ENCODE measurements around the gene CCDC171. TPM values are rescaled to one million over a fixed set of nuclear protein-coding genes. Genes with fewer than 3 reads are reported as not detected.

Gene CCDC171
- total RNA-seq, 1 experiment from 2014 or later = 2.4 TPM

- no peaks in the 10 kb centered on the region for H3K4me1 ChIP-seq (replicated peaks; ENCODE audit: insufficient read depth)
- no peak overlapping the region for H3K27ac ChIP-seq
- H3K9me3 ChIP-seq (ENCODE audit: insufficient read depth, low read depth) = peaks cover 3% of the 10 kb centered on the region; the same call in 1 of the 2 replicates
- CTCF ChIA-PET = no interaction called here
- POLR2A ChIA-PET (ENCODE audit: unreplicated experiment) = no interaction called here
- no peaks in the 10 kb centered on the region for H3K9me2 ChIP-seq (ENCODE audit: insufficient read depth)
- no peaks in the 10 kb centered on the region for H3K27me3 ChIP-seq (ENCODE audit: insufficient read depth, low read depth)
- no peaks in the 10 kb centered on the region for H3K79me2 ChIP-seq (ENCODE audit: low read depth)
- H2AFZ ChIP-seq = no peak overlapping the region
- TF ChIP-seq CTCF (conservative IDR thresholded peaks at IDR 0.05) (no peak), EZH2 (IDR thresholded peaks at IDR 0.05; ENCODE audit: low read depth) (no peak)
- H3F3A ChIP-seq (ENCODE audit: insufficient read depth, low read depth) = no peaks in the 10 kb centered on the region
- no TSS peak for BruUV-seq (replicated peaks)
- intact Hi-C loops (cut with micrococcal nuclease; ENCODE audit: unreplicated experiment) = no loop called here
- DNase-seq = no peak
- H4K20me1 ChIP-seq (ENCODE audit: insufficient read depth) = no peaks in the 10 kb centered on the region
- no peak overlapping the region for H3K4me3 ChIP-seq
- no peak overlapping the region for H3K4me2 ChIP-seq
- H3K36me3 ChIP-seq (ENCODE audit: low read depth) = no peaks in the 10 kb centered on the region
Observed at GRCh38 chr9:16012621-16013020, 459.8 kb downstream of the CCDC171 start.

- intact Hi-C loops (cut with micrococcal nuclease; ENCODE audit: unreplicated experiment) = no loop called here
- no peak overlapping the region for H3K27ac ChIP-seq
- no peaks in the 10 kb centered on the region for H3K79me2 ChIP-seq (ENCODE audit: low read depth)
- no peak overlapping the region for H3K4me2 ChIP-seq
- no peaks in the 10 kb centered on the region for H3K27me3 ChIP-seq (ENCODE audit: insufficient read depth, low read depth)
- H3K4me3 ChIP-seq = no peak overlapping the region
- no peaks in the 10 kb centered on the region for H3K36me3 ChIP-seq (ENCODE audit: low read depth)
- no peak overlapping the region for H2AFZ ChIP-seq
- peaks cover 7% of the 10 kb centered on the region; the same call in 1 of the 2 replicates for H3K9me3 ChIP-seq (ENCODE audit: insufficient read depth, low read depth)
- H3K9me2 ChIP-seq (ENCODE audit: insufficient read depth) = no peaks in the 10 kb centered on the region
- H4K20me1 ChIP-seq (ENCODE audit: insufficient read depth) = no peaks in the 10 kb centered on the region
- H3K4me1 ChIP-seq (replicated peaks; ENCODE audit: insufficient read depth) = no peaks in the 10 kb centered on the region
- H3F3A ChIP-seq (ENCODE audit: insufficient read depth, low read depth) = no peaks in the 10 kb centered on the region
- no peak for DNase-seq
- CTCF ChIA-PET = no interaction called here
- BruUV-seq (replicated peaks) = no TSS peak
- POLR2A ChIA-PET (ENCODE audit: unreplicated experiment) = no interaction called here
- no peak for TF ChIP-seq CTCF (conservative IDR thresholded peaks at IDR 0.05)
- no peak for TF ChIP-seq EZH2 (IDR thresholded peaks at IDR 0.05; ENCODE audit: low read depth)
Observed at GRCh38 chr9:16013366-16013765, 460.5 kb downstream of the CCDC171 start.

- POLR2A ChIA-PET (ENCODE audit: unreplicated experiment) = no interaction called here
- intact Hi-C loops (cut with micrococcal nuclease; ENCODE audit: unreplicated experiment) = no loop called here
Observed at GRCh38 chr9:16013826-16014225, 461.0 kb downstream of the CCDC171 start.

More at GRCh38 chr9:16013826-16014225, 461.0 kb downstream of the CCDC171 start:
- DNase-seq = no peak
- Histone ChIP-seq H3K79me2 (ENCODE audit: low read depth) (no peaks in the 10 kb centered on the region), H3K27ac (no peak overlapping the region), H3K4me2 (no peak overlapping the region), H3K27me3 (ENCODE audit: insufficient read depth, low read depth) (no peaks in the 10 kb centered on the region), H3K9me2 (ENCODE audit: insufficient read depth) (no peaks in the 10 kb centered on the region), H3K4me1 (replicated peaks; ENCODE audit: insufficient read depth) (no peaks in the 10 kb centered on the region), H4K20me1 (ENCODE audit: insufficient read depth) (no peaks in the 10 kb centered on the region), H3F3A (ENCODE audit: insufficient read depth, low read depth) (no peaks in the 10 kb centered on the region), H3K4me3 (no peak overlapping the region), H3K9me3 (ENCODE audit: insufficient read depth, low read depth) (peaks cover 7% of the 10 kb centered on the region; the same call in 1 of the 2 replicates), H2AFZ (no peak overlapping the region), H3K36me3 (ENCODE audit: low read depth) (no peaks in the 10 kb centered on the region)
- CTCF ChIA-PET = no interaction called here
- TF ChIP-seq CTCF (conservative IDR thresholded peaks at IDR 0.05) (no peak), EZH2 (IDR thresholded peaks at IDR 0.05; ENCODE audit: low read depth) (no peak)
- no TSS peak for BruUV-seq (replicated peaks)

All from PC-9 (cell line).